ENCODE data around the gene BCL2. TPM values are rescaled to one million over a fixed set of nuclear protein-coding genes. Genes with fewer than 3 reads are reported as not detected.
A peak's percentile ranks its signal among the peaks of the same experiment; 100 is the strongest.

Gene BCL2
- total and polyA plus RNA-seq, 2 donors from 2014 or later, result 6.0 to 39.2 TPM

- H3K36me3 ChIP-seq (ENCODE audit: control insufficient read depth in 2 of 3, insufficient read depth in 3 of 3, low read length in 3 of 3), result no peaks in the 10 kb centered on the region
- TF ChIP-seq, protein P1, sequence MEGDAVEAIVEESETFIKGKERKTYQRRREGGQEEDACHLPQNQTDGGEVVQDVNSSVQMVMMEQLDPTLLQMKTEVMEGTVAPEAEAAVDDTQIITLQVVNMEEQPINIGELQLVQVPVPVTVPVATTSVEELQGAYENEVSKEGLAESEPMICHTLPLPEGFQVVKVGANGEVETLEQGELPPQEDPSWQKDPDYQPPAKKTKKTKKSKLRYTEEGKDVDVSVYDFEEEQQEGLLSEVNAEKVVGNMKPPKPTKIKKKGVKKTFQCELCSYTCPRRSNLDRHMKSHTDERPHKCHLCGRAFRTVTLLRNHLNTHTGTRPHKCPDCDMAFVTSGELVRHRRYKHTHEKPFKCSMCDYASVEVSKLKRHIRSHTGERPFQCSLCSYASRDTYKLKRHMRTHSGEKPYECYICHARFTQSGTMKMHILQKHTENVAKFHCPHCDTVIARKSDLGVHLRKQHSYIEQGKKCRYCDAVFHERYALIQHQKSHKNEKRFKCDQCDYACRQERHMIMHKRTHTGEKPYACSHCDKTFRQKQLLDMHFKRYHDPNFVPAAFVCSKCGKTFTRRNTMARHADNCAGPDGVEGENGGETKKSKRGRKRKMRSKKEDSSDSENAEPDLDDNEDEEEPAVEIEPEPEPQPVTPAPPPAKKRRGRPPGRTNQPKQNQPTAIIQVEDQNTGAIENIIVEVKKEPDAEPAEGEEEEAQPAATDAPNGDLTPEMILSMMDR (IDR thresholded peaks at IDR 0.05; ENCODE audit: borderline replicate concordance, extremely low read depth, insufficient read depth), result no peak
- intact Hi-C loops (cut with DNase I), result no loop called here
- DNase-seq, result peak in 2 of 5 donors; percentile 35 to 38
- H3K4me3 ChIP-seq (ENCODE audit: low read length in 3 of 3), result no peak overlapping the region
- H3K27ac ChIP-seq (ENCODE audit: low read depth in 2 of 2, low read length in 2 of 2), result no peak overlapping the region
- no peaks in the 10 kb centered on the region for H3K4me1 ChIP-seq (ENCODE audit: control insufficient read depth in 2 of 3, insufficient read depth in 2 of 3, low read depth in 1 of 3, low read length in 3 of 3)
- H3K9me3 ChIP-seq (ENCODE audit: control insufficient read depth in 2 of 3, insufficient read depth in 1 of 3, low read length in 3 of 3), result no peaks in the 10 kb centered on the region
- no peaks in the 10 kb centered on the region for H3K27me3 ChIP-seq (ENCODE audit: control insufficient read depth, insufficient read depth, low read length)
- H3K9ac ChIP-seq (ENCODE audit: low read length in 3 of 3), result no peak overlapping the region
- no peak for FAIRE-seq
Observed at GRCh38 chr18:63185984-63186383, 133.6 kb downstream of the BCL2 start.

DNA sequence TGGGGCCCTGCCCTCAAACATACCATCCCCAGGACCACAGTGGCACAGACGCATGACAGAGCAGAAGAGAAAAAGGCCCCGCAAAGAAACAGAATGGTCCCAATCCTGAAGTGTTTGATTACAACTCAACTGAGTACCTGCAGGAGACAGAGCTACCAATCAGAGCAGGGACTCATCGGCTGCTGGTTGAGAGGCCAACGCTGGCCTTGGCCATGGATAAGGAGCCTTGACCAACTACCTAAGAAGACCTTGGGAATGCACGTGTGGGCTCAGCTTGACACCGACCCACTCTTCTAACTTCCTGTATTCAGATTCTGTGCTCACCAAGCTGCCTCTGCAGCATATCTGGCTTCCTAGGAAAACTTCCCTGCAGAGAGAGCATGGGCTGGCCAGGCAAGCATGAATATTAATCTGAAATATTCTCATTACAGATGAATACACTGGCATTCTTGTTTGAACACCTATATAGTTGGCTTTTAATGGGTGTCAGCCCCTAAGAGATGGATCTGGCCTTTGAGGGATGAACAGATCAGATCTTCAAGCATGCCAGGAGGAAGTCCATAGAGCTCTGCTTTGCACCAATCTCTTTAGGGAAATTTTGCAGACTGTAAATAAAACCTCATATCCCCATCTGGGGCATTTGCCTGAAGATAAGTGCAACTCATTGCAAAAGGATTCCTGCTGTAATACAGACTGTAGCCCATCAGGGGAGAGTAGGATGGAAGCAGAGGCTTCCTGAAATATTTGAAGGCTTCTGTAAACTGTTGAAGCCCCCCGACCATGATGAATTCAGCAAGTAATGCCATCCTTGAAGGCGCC lies 135.4 kb downstream of the BCL2 start:
- FAIRE-seq (no peak), DNase-seq (no peak)
- H3K4me3 ChIP-seq (ENCODE audit: low read length in 3 of 3), result no peak overlapping the region
- intact Hi-C loops (cut with DNase I), result no loop called here
- H3K9me3 ChIP-seq (ENCODE audit: control insufficient read depth in 2 of 3, insufficient read depth in 1 of 3, low read length in 3 of 3), result no peaks in the 10 kb centered on the region
- H3K27me3 ChIP-seq (ENCODE audit: control insufficient read depth, insufficient read depth, low read length), result no peaks in the 10 kb centered on the region
- no peaks in the 10 kb centered on the region for H3K36me3 ChIP-seq (ENCODE audit: control insufficient read depth in 2 of 3, insufficient read depth in 3 of 3, low read length in 3 of 3)
- TF ChIP-seq, protein P1 (IDR thresholded peaks at IDR 0.05; ENCODE audit: borderline replicate concordance, extremely low read depth, insufficient read depth), result no peak
- H3K4me1 ChIP-seq (ENCODE audit: control insufficient read depth in 2 of 3, insufficient read depth in 2 of 3, low read depth in 1 of 3, low read length in 3 of 3), result peaks cover 0 to 2% (median 0%) of the 10 kb centered on the region in 3 donors
- no peak overlapping the region for H3K9ac ChIP-seq (ENCODE audit: low read length in 3 of 3)
- H3K27ac ChIP-seq (ENCODE audit: low read depth in 2 of 2, low read length in 2 of 2), result no peak overlapping the region

DNA sequence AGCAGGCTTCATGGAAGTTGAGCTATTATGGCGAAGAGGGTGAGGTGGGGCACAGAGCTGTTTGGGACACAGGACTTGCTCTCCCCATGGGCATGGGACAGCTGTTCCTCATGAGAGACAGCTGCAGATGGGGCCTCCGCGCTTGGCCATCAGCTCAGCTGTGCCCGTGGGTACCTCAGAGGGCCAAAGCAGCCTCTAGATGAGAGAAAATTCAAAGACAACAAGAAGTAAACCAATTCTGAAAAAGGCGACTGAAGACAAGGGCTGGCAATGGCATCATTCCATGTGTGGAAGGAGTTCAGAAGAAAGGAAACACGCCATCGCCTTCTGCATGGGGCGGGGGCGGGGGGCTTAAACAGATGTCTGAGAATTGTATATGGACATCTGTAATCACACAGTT lies 136.2 kb downstream of the BCL2 start:
- no peak overlapping the region for H3K27ac ChIP-seq (ENCODE audit: low read depth in 2 of 2, low read length in 2 of 2)
- no peak overlapping the region for H3K9ac ChIP-seq (ENCODE audit: low read length in 3 of 3)
- no peaks in the 10 kb centered on the region for H3K27me3 ChIP-seq (ENCODE audit: control insufficient read depth, insufficient read depth, low read length)
- TF ChIP-seq, protein P1 (IDR thresholded peaks at IDR 0.05; ENCODE audit: borderline replicate concordance, extremely low read depth, insufficient read depth), result no peak
- H3K4me3 ChIP-seq (ENCODE audit: low read length in 3 of 3), result no peak overlapping the region
- no peaks in the 10 kb centered on the region for H3K36me3 ChIP-seq (ENCODE audit: control insufficient read depth in 2 of 3, insufficient read depth in 3 of 3, low read length in 3 of 3)
- no peaks in the 10 kb centered on the region for H3K9me3 ChIP-seq (ENCODE audit: control insufficient read depth in 2 of 3, insufficient read depth in 1 of 3, low read length in 3 of 3)
- FAIRE-seq, result no peak
- peaks cover 0 to 5% (median 2%) of the 10 kb centered on the region in 3 donors for H3K4me1 ChIP-seq (ENCODE audit: control insufficient read depth in 2 of 3, insufficient read depth in 2 of 3, low read depth in 1 of 3, low read length in 3 of 3)
- intact Hi-C loops (cut with DNase I), result no loop called here
- no peak for DNase-seq
